ENCODE data around the gene SIAE.

GRCh38 chr11:124700028-124700427 lies 26.5 kb upstream of the SIAE start:
- TF ChIP-seq, protein P1, sequence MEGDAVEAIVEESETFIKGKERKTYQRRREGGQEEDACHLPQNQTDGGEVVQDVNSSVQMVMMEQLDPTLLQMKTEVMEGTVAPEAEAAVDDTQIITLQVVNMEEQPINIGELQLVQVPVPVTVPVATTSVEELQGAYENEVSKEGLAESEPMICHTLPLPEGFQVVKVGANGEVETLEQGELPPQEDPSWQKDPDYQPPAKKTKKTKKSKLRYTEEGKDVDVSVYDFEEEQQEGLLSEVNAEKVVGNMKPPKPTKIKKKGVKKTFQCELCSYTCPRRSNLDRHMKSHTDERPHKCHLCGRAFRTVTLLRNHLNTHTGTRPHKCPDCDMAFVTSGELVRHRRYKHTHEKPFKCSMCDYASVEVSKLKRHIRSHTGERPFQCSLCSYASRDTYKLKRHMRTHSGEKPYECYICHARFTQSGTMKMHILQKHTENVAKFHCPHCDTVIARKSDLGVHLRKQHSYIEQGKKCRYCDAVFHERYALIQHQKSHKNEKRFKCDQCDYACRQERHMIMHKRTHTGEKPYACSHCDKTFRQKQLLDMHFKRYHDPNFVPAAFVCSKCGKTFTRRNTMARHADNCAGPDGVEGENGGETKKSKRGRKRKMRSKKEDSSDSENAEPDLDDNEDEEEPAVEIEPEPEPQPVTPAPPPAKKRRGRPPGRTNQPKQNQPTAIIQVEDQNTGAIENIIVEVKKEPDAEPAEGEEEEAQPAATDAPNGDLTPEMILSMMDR (IDR thresholded peaks at IDR 0.05): no peak
- TF ChIP-seq EZH2 (IDR thresholded peaks at IDR 0.05; ENCODE audit: borderline replicate concordance, insufficient read depth, low read depth, low read length, poor library complexity, severe bottlenecking): no peak
